SK-N-SH (cell line): ENCODE measurements around the gene NIT2. TPM values are rescaled to one million over a fixed set of nuclear protein-coding genes. Genes with fewer than 3 reads are reported as not detected.

Source experiments
- CTCF ChIA-PET: fragments of 300-600, 350-600 bp; formaldehyde crosslinking; extraction: SDS; loops from one replicate; lab custom pipeline; 2021; lab: Yijun Ruan, JAX
- POLR2A ChIA-PET: fragments of 350-600 bp; sonication (Branson Sonifier 250); formaldehyde crosslinking; extraction: SDS; loops from one replicate; lab custom pipeline; 2020; ENCODE audit warnings: antibody characterized with exemption, inconsistent platforms; lab: Yijun Ruan, JAX
- DNase-seq: peaks from one replicate; pipeline ENCODE4 v3.0.0; 2012
- H2AFZ ChIP-seq: fragments of 200-600 bp; sonication (generic); 2 replicates; pipeline ENCODE4 v1.8.1; 2016; ENCODE audit warnings: antibody characterized with exemption, mild to moderate bottlenecking, low read depth
- H3F3A ChIP-seq: fragments of 200-600 bp; sonication (generic); replicated peaks from 2 replicates; pipeline ENCODE3; 2016; ENCODE audit warnings: antibody characterized with exemption, mild to moderate bottlenecking; ENCODE audit not compliant: insufficient read depth
- H3K27ac ChIP-seq, 2 experiments: fragments of 200-500 bp in 1 of 2; fragments of 200-600 bp in 1 of 2; sonication (Bioruptor generic) in 1 of 2; sonication (generic), shearing (Covaris generic) in 1 of 2; 2 replicates each; pipeline versions ENCODE4 v1.5.1 to v1.6.1; 2014 to 2016; ENCODE audit warnings: low read depth in 2 of 2, inconsistent platforms in 1 of 2, low read length in 1 of 2, mild to moderate bottlenecking in 1 of 2, mixed read lengths in 1 of 2
- H3K27me3 ChIP-seq: fragments of 200-600 bp; sonication (generic), shearing (Covaris generic); 2 replicates; pipeline ENCODE4 v1.6.1; 2016; ENCODE audit warnings: mixed run types; ENCODE audit not compliant: insufficient read depth
- H3K36me3 ChIP-seq, 2 experiments: fragments of 200-500 bp in 1 of 2; fragments of 200-600 bp in 1 of 2; sonication (Bioruptor generic) in 1 of 2; sonication (generic) in 1 of 2; replicated peaks in 1 of 2; 2 replicates each; pipeline versions ENCODE3 to v1.5.1; 2014 to 2016; ENCODE audit warnings: low read length in 1 of 2, mild to moderate bottlenecking in 1 of 2; ENCODE audit not compliant: insufficient read depth in 2 of 2, control insufficient read depth in 1 of 2
- H3K4me1 ChIP-seq, 2 experiments: fragments of 200-500 bp in 1 of 2; fragments of 200-600 bp in 1 of 2; sonication (Bioruptor generic) in 1 of 2; sonication (generic), shearing (Covaris generic) in 1 of 2; 2 replicates each; pipeline versions ENCODE4 v1.5.1 to v1.6.1; 2014 to 2016; ENCODE audit warnings: low read depth in 1 of 2, low read length in 1 of 2, mixed run types in 1 of 2; ENCODE audit not compliant: insufficient read depth in 2 of 2, control insufficient read depth in 1 of 2
- H3K4me2 ChIP-seq: fragments of 200-600 bp; sonication (generic), shearing (Covaris generic); 2 replicates; pipeline ENCODE4 v1.6.1; 2017; ENCODE audit warnings: mixed run types
- H3K4me3 ChIP-seq, 2 experiments: fragments of 200-500 bp in 1 of 2; fragments of 200-600 bp in 1 of 2; sonication (Bioruptor generic) in 1 of 2; sonication (generic), shearing (Covaris generic) in 1 of 2; 2 replicates each; pipeline versions ENCODE4 v1.5.1 to v1.8.1; 2014 to 2016; ENCODE audit warnings: low read depth in 2 of 2, inconsistent platforms in 1 of 2, low read length in 1 of 2, mild to moderate bottlenecking in 1 of 2, mixed read lengths in 1 of 2, moderate library complexity in 1 of 2
- H3K79me2 ChIP-seq: fragments of 200-600 bp; sonication (generic); 2 replicates; pipeline ENCODE4 v1.8.1; 2017; ENCODE audit warnings: mild to moderate bottlenecking; ENCODE audit not compliant: insufficient read depth
- H3K9ac ChIP-seq: fragments of 200-600 bp; sonication (generic); 2 replicates; pipeline ENCODE4 v1.6.1; 2017; ENCODE audit warnings: mixed run types
- H3K9me2 ChIP-seq: fragments of 200-600 bp; sonication (generic); 2 replicates; pipeline ENCODE4 v1.6.1; 2017; ENCODE audit warnings: mixed run types
- H3K9me3 ChIP-seq: fragments of 200-600 bp; sonication (generic); 2 replicates; pipeline ENCODE4 v1.6.1; 2017; ENCODE audit warnings: mixed run types, mild to moderate bottlenecking, moderate library complexity
- H4K20me1 ChIP-seq: fragments of 200-600 bp; sonication (generic); 2 replicates; pipeline ENCODE4 v1.6.1; 2017; ENCODE audit warnings: mild to moderate bottlenecking, mixed run types; ENCODE audit not compliant: insufficient read depth
- CHD2 ChIP-seq: fragments of 150-350 bp; IDR thresholded peaks from 2 replicates; pipeline ENCODE4 v1.6.1; 2018; ENCODE audit warnings: low read length; ENCODE audit not compliant: partially characterized antibody
- CTCF ChIP-seq: fragments of 200-600 bp; sonication (generic); IDR thresholded peaks from 2 replicates; pipeline ENCODE4 v1.6.1; 2017; ENCODE audit warnings: antibody characterized with exemption, mild to moderate bottlenecking, moderate library complexity
- ELF1 ChIP-seq: IDR thresholded peaks from 2 replicates; pipeline ENCODE4 v1.4.0; 2012
- EP300 ChIP-seq, 2 experiments: IDR thresholded peaks; 2 replicates each; pipeline versions ENCODE4 v1.4.0 to v1.6.1; 2012; ENCODE audit warnings: borderline replicate concordance in 1 of 2, low read depth in 1 of 2, low read length in 1 of 2
- FOXJ3 ChIP-seq: sonication (generic); formaldehyde crosslinking; IDR thresholded peaks from 2 replicates; pipeline ENCODE4 v1.5.1; 2020; ENCODE audit warnings: mild to moderate bottlenecking, missing genetic modification reagents
- GATA2 ChIP-seq: sonication (generic); formaldehyde crosslinking; IDR thresholded peaks from 2 replicates; pipeline ENCODE4 v1.5.0; 2020; ENCODE audit warnings: mild to moderate bottlenecking, missing genetic modification reagents
- JUND ChIP-seq: IDR thresholded peaks from 2 replicates; pipeline ENCODE4 v1.4.0; 2012
- MAX ChIP-seq: IDR thresholded peaks from 2 replicates; pipeline ENCODE4 v1.4.0; 2012; ENCODE audit warnings: low read depth
- MXI1 ChIP-seq: IDR thresholded peaks from 2 replicates; pipeline ENCODE4 v1.6.1; 2012; ENCODE audit warnings: mild to moderate bottlenecking, low read depth, low read length, improper control_type of control experiment
- NFIC ChIP-seq: IDR thresholded peaks from 2 replicates; pipeline ENCODE4 v1.4.0; 2012; ENCODE audit warnings: borderline replicate concordance
- NRF1 ChIP-seq: IDR thresholded peaks from 2 replicates; pipeline ENCODE4 v1.6.1; 2012; ENCODE audit warnings: low read depth, mild to moderate bottlenecking, low read length
- POLR2AphosphoS5 ChIP-seq: IDR thresholded peaks from 2 replicates; pipeline ENCODE4 v1.6.1; 2012; ENCODE audit warnings: low read depth, low read length
- RCOR1 ChIP-seq: fragments of 150-350 bp; IDR thresholded peaks from 2 replicates; pipeline ENCODE4 v1.6.1; 2017; ENCODE audit warnings: antibody characterized with exemption, low read length
- RFX5 ChIP-seq: IDR thresholded peaks from 2 replicates; pipeline ENCODE4 v1.6.1; 2012; ENCODE audit warnings: mild to moderate bottlenecking, improper control_type of control experiment, low read length
- RXRA ChIP-seq: IDR thresholded peaks from 2 replicates; pipeline ENCODE4 v1.4.0; 2012; ENCODE audit warnings: low read depth, mild to moderate bottlenecking, borderline replicate concordance
- USF1 ChIP-seq: IDR thresholded peaks from 2 replicates; pipeline ENCODE4 v1.4.0; 2012; ENCODE audit warnings: low read depth, borderline replicate concordance
- WGBS: methylation state at CpG from one replicate; pipeline ENCODE4 v1.1.6; 2017; ENCODE audit warnings: low lambda C conversion rate; 5-methylcytosine and 5-hydroxymethylcytosine counted together
- polyA plus RNA-seq, 3 experiments: library from polyadenylated mRNA; depleted of rRNA; stranded (reverse); fragments of >200 nt; gene quantifications; 2 replicates each; pipeline ENCODE4 v1.2.3, GENCODE V29; 2012

Gene NIT2
- polyA plus RNA-seq, 1 of the 3 experiments (the other 2 are of a cell fraction): 28.6 TPM

GRCh38 chr3:100402891-100403290 is 68.3 kb downstream of the NIT2 start:
- no peak for DNase-seq
- H4K20me1 ChIP-seq: peaks cover 14% of the 10 kb centered on the region
- no peaks in the 10 kb centered on the region for H3K27me3 ChIP-seq
- H3K9me2 ChIP-seq: no peaks in the 10 kb centered on the region
- H2AFZ ChIP-seq: peak overlapping the region; percentile 93
- H3K79me2 ChIP-seq: peaks cover 83% of the 10 kb centered on the region
- 18% methylated on average over 2 of the region's 2 CpGs for WGBS
- H3K9me3 ChIP-seq: peaks cover 6% of the 10 kb centered on the region
- POLR2A ChIA-PET: no interaction called here
- H3K4me3 ChIP-seq: peak overlapping the region; percentile 87 to 97
- peak overlapping the region; percentile 83 for H3K9ac ChIP-seq
- peaks cover 0 to 16% of the 10 kb centered on the region in 2 experiments for H3K36me3 ChIP-seq
- CTCF ChIA-PET: interaction anchor here (0.7 to 2.5 kb wide), 5 partner anchors 12 to 129 kb away, joined by 3 to 10 read pairs (median 4); no protein-coding TSS in a partner anchor
- no peak for TF ChIP-seq NRF1
- no peak for TF ChIP-seq NFIC
- TF ChIP-seq MAX: no peak
- TF ChIP-seq RCOR1: no peak
- no peak for TF ChIP-seq CTCF
- TF ChIP-seq RFX5: no peak
- no peak for TF ChIP-seq POLR2AphosphoS5
- TF ChIP-seq ELF1: no peak
- no peak for TF ChIP-seq FOXJ3 (CRISPR knock-in tag)
- no peak for TF ChIP-seq EP300 (IDR thresholded peaks at IDR 0.05; ENCODE audit: borderline replicate concordance in 1 of 2, low read depth in 1 of 2, low read length in 1 of 2)
- no peak for TF ChIP-seq MXI1
- TF ChIP-seq RXRA: no peak
- TF ChIP-seq CHD2: no peak
- no peak for TF ChIP-seq GATA2 (CRISPR knock-in tag)
- no peak for TF ChIP-seq JUND
- TF ChIP-seq USF1: no peak
- H3F3A ChIP-seq: peaks cover 3% of the 10 kb centered on the region
- peaks cover 0 to 13% of the 10 kb centered on the region in 2 experiments; a peak in 3 of 4 replicates for H3K4me1 ChIP-seq
- H3K27ac ChIP-seq: peak overlapping the region; percentile 94 to 99; a peak in 3 of 4 replicates
- H3K4me2 ChIP-seq: peak overlapping the region; percentile 89
